HepG2 (cell line): ENCODE measurements around the gene LTA4H. TPM values are rescaled to one million over a fixed set of nuclear protein-coding genes. Genes with fewer than 3 reads are reported as not detected.

ENCODE experiments used
- FOSL1 ChIP-seq: sonication (generic); formaldehyde crosslinking; IDR thresholded peaks from 2 replicates; pipeline ENCODE4 v1.9.0; 2021; ENCODE audit warnings: missing genetic modification reagents, borderline replicate concordance
- FOXO1 ChIP-seq: sonication (generic); formaldehyde crosslinking; IDR thresholded peaks from 2 replicates; pipeline ENCODE4 v1.4.0; 2020; ENCODE audit warnings: missing genetic modification reagents
- GABPA ChIP-seq, 2 experiments: IDR thresholded peaks; 2 replicates each; pipeline ENCODE4 v1.6.1; 2011 to 2016; ENCODE audit warnings: low read depth in 2 of 2, low read length in 1 of 2, missing biosample characterization in 1 of 2, missing genetic modification characterization in 1 of 2
- HMG20B ChIP-seq: conservative IDR thresholded peaks from 2 replicates; pipeline ENCODE4 v1.6.1; 2016; ENCODE audit warnings: missing genetic modification reagents, missing compliant biosample characterization
- HOXA5 ChIP-seq: sonication (generic); formaldehyde crosslinking; IDR thresholded peaks from 2 replicates; pipeline ENCODE4 v1.4.0; 2020; ENCODE audit warnings: missing genetic modification reagents
- JARID2 ChIP-seq: sonication (generic); formaldehyde crosslinking; IDR thresholded peaks from 2 replicates; pipeline ENCODE4 v1.8.1; 2023; ENCODE audit warnings: missing genetic modification reagents, inconsistent platforms; ENCODE audit not compliant: insufficient replicate concordance
- NFATC3 ChIP-seq: sonication (generic); formaldehyde crosslinking; IDR thresholded peaks from 2 replicates; pipeline ENCODE4 v1.5.1; 2020; ENCODE audit warnings: mild to moderate bottlenecking, missing genetic modification reagents
- NR2F2 ChIP-seq: IDR thresholded peaks from 2 replicates; pipeline ENCODE4 v1.6.1; 2012; ENCODE audit warnings: low read depth, inconsistent platforms, borderline replicate concordance
- POGZ ChIP-seq: sonication (generic); formaldehyde crosslinking; IDR thresholded peaks from 2 replicates; pipeline ENCODE4 v1.4.0; 2020; ENCODE audit warnings: mild to moderate bottlenecking, missing genetic modification reagents
- RARG ChIP-seq: sonication (generic); formaldehyde crosslinking; IDR thresholded peaks from 2 replicates; pipeline ENCODE4 v1.4.0; 2020; ENCODE audit warnings: low read depth, mild to moderate bottlenecking, missing genetic modification reagents
- STAT6 ChIP-seq: sonication (generic); formaldehyde crosslinking; IDR thresholded peaks from 2 replicates; pipeline ENCODE4 v1.4.0; 2020; ENCODE audit warnings: missing genetic modification reagents, mild to moderate bottlenecking, borderline replicate concordance
- TAF15 ChIP-seq: fragments of 200-400 bp; formaldehyde crosslinking; IDR thresholded peaks from one replicate; pipeline ENCODE4 v1.6.1; 2018; ENCODE audit warnings: mild to moderate bottlenecking, low read depth, low read length; ENCODE audit not compliant: poor library complexity, severe bottlenecking
- TEAD3 ChIP-seq: optimal IDR thresholded peaks from 2 replicates; pipeline ENCODE3; 2016; ENCODE audit warnings: borderline replicate concordance
- ZNF180 ChIP-seq: sonication (generic); formaldehyde crosslinking; IDR thresholded peaks from 2 replicates; pipeline ENCODE4 v1.4.0; 2020; ENCODE audit warnings: low read depth, missing genetic modification reagents, borderline replicate concordance
- ZNF296 ChIP-seq: sonication (generic); formaldehyde crosslinking; conservative IDR thresholded peaks from 2 replicates; pipeline ENCODE4 v1.5.0; 2020; ENCODE audit warnings: mild to moderate bottlenecking, missing genetic modification reagents
- ZNF317 ChIP-seq: sonication (generic); formaldehyde crosslinking; IDR thresholded peaks from 2 replicates; pipeline ENCODE4 v1.5.0; 2020; ENCODE audit warnings: mild to moderate bottlenecking, missing genetic modification reagents
- ZNF350 ChIP-seq: sonication (generic); formaldehyde crosslinking; IDR thresholded peaks from 2 replicates; pipeline ENCODE4 v1.4.0; 2020; ENCODE audit warnings: mild to moderate bottlenecking, low read depth, missing genetic modification reagents, borderline replicate concordance
- ZNF512 ChIP-seq: sonication (generic); formaldehyde crosslinking; IDR thresholded peaks from 2 replicates; pipeline ENCODE4 v1.4.0; 2020; ENCODE audit warnings: mild to moderate bottlenecking, missing genetic modification reagents
- ZNF547 ChIP-seq: sonication (generic); formaldehyde crosslinking; IDR thresholded peaks from 2 replicates; pipeline ENCODE4 v1.5.1; 2020; ENCODE audit warnings: mild to moderate bottlenecking, missing genetic modification reagents
- ZNF878 ChIP-seq: sonication (generic); formaldehyde crosslinking; IDR thresholded peaks from 2 replicates; pipeline ENCODE4 v1.8.1; 2023; ENCODE audit warnings: mild to moderate bottlenecking, missing genetic modification reagents, moderate library complexity
- polyA plus RNA-seq, 8 experiments: library from polyadenylated mRNA; depleted of rRNA in 3 of 8; stranded (reverse) in 7 of 8; unstranded in 1 of 8; fragments of >200 nt; fragmentation: Illumina TruSeq in 4 of 8; extraction: Trizol in 4 of 8; gene quantifications; 2 replicates each; pipeline versions ENCODE4 v1.2.1 to v1.2.3, GENCODE V29; 2011 to 2016; ENCODE audit warnings: low read depth in 4 of 8, missing spikeins in 1 of 8, mixed read lengths in 1 of 8; ENCODE audit not compliant: insufficient read depth in 1 of 8
- total RNA-seq, 5 experiments: library from RNA; depleted of rRNA; stranded (reverse); fragments of >200 nt; fragmentation: Illumina TruSeq; extraction: Trizol; gene quantifications; 2 replicates each; pipeline ENCODE4 v1.2.3, GENCODE V29; 2016; ENCODE audit warnings: low read depth in 1 of 5
- TF ChIP-seq, protein P1 (sequence below): fragments of 450-650 bp; IDR thresholded peaks from 2 replicates; pipeline ENCODE4 v1.6.1; 2017
- TF ChIP-seq, protein P2 (sequence below): sonication (generic); formaldehyde crosslinking; IDR thresholded peaks from 2 replicates; pipeline ENCODE4 v1.4.0; 2020; ENCODE audit warnings: mild to moderate bottlenecking, missing genetic modification reagents, borderline replicate concordance

LTA4H gene
- total and polyA plus RNA-seq, 2 of the 13 experiments (the other 11 are each of a cell fraction or from before 2014, with no cell fraction given) = 87.5 to 90.4 TPM

DNA sequence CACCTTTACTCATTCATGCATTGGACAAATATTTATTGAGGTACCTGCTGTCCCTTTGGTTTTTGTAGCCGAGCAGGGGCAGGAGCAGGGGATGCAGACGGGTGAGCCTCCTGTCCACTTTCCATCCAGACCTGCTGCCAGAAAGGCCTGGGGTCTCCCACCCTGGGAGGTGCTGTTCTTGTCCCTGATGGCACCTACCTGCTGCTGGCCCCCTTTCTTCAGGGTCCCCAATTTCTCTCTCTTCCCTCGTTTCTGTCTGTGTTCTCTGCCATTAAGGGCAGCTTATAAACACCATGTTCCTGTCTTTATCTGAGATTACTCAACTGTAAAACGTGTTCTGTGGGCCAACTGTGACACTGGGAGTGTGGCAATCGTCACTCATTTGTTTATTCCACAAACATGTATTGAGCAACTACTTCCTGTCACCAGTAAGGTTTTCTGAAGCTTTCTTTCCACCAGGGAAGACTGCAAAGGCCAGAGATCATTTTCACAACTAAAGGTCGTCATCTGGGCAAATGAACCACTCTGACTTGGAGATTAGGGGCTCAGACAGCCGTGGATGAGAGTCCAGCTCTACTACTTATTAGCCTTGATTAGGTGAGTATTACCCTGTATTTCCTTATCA, 39.2 kb downstream of the LTA4H start, which contains the start of gene HAL (continued):
- TF ChIP-seq, protein P1, sequence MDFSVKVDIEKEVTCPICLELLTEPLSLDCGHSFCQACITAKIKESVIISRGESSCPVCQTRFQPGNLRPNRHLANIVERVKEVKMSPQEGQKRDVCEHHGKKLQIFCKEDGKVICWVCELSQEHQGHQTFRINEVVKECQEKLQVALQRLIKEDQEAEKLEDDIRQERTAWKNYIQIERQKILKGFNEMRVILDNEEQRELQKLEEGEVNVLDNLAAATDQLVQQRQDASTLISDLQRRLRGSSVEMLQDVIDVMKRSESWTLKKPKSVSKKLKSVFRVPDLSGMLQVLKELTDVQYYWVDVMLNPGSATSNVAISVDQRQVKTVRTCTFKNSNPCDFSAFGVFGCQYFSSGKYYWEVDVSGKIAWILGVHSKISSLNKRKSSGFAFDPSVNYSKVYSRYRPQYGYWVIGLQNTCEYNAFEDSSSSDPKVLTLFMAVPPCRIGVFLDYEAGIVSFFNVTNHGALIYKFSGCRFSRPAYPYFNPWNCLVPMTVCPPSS = no peak
- TF ChIP-seq GABPA (IDR thresholded peaks at IDR 0.05; ENCODE audit: low read depth, low read length) = no peak
- peak; percentile 78 for TF ChIP-seq GABPA (CRISPR knock-in tag; IDR thresholded peaks at IDR 0.05; ENCODE audit: low read depth)
- TF ChIP-seq JARID2 = peak; percentile 94
- 0 out of 2 replicates have a peak, but pooled peaks have one; percentile 60 for TF ChIP-seq RARG
- peak; percentile 94 for TF ChIP-seq HOXA5
- peak; percentile 50; the same call in 1 of the 2 replicates for TF ChIP-seq ZNF547 (CRISPR knock-in tag)
- TF ChIP-seq, protein P2, sequence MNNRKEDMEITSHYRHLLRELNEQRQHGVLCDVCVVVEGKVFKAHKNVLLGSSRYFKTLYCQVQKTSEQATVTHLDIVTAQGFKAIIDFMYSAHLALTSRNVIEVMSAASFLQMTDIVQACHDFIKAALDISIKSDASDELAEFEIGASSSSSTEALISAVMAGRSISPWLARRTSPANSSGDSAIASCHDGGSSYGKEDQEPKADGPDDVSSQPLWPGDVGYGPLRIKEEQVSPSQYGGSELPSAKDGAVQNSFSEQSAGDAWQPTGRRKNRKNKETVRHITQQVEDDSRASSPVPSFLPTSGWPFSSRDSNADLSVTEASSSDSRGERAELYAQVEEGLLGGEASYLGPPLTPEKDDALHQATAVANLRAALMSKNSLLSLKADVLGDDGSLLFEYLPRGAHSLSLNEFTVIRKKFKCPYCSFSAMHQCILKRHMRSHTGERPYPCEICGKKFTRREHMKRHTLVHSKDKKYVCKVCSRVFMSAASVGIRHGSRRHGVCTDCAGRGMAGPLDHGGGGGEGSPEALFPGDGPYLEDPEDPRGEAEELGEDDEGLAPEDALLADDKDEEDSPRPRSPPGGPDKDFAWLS (CRISPR knock-in tag) = peak; percentile 83; the same call in 1 of the 2 replicates
- peak; percentile 80; the same call in 1 of the 2 replicates for TF ChIP-seq ZNF350
- TF ChIP-seq FOXO1 (CRISPR knock-in tag) = peak; percentile 98
- no peak for TF ChIP-seq NFATC3
- TF ChIP-seq ZNF296 = 0 out of 2 replicates have a peak, but pooled peaks have one; percentile 39
- peak; percentile 65 for TF ChIP-seq TEAD3 (CRISPR knock-in tag)
- TF ChIP-seq NR2F2 = peak; percentile 96
- TF ChIP-seq HMG20B (CRISPR knock-in tag) = peak; percentile 85
- peak; percentile 89 for TF ChIP-seq ZNF317 (CRISPR knock-in tag)
- no peak for TF ChIP-seq ZNF180 (CRISPR knock-in tag)
- no peak for TF ChIP-seq FOSL1
- TF ChIP-seq POGZ = peak; percentile 94
- no peak for TF ChIP-seq TAF15
- peak; percentile 73 for TF ChIP-seq STAT6
- peak; percentile 98; the same call in 1 of the 2 replicates for TF ChIP-seq ZNF878
- TF ChIP-seq ZNF512 (CRISPR knock-in tag) = no peak
